HEK293 (cell line): ENCODE data around the gene PLXNA2.

Source experiments
- BCL11B ChIP-seq: fragments of 450-650 bp; formaldehyde crosslinking; IDR thresholded peaks from 2 replicates; pipeline ENCODE4 v1.5.1; 2016; ENCODE audit warnings: low read depth, missing biosample characterization, missing genetic modification characterization
- BCL6B ChIP-seq: fragments of 450-650 bp; formaldehyde crosslinking; IDR thresholded peaks from 2 replicates; pipeline ENCODE4 v1.5.1; 2017; ENCODE audit warnings: missing biosample characterization, missing genetic modification characterization
- REST ChIP-seq: fragments of 450-650 bp; formaldehyde crosslinking; IDR thresholded peaks from 2 replicates; pipeline ENCODE4 v1.5.1; 2016; ENCODE audit warnings: missing biosample characterization, missing genetic modification characterization
- SP7 ChIP-seq: fragments of 450-650 bp; formaldehyde crosslinking; IDR thresholded peaks from 2 replicates; pipeline ENCODE4 v1.5.1; 2016; ENCODE audit warnings: missing biosample characterization, missing genetic modification characterization
- ZBTB20 ChIP-seq: fragments of 450-650 bp; formaldehyde crosslinking; IDR thresholded peaks from 2 replicates; pipeline ENCODE4 v1.5.1; 2016; ENCODE audit warnings: missing biosample characterization, missing genetic modification characterization
- ZFP41 ChIP-seq: fragments of 450-650 bp; formaldehyde crosslinking; IDR thresholded peaks from 2 replicates; pipeline ENCODE4 v1.5.1; 2016; ENCODE audit warnings: missing biosample characterization, missing genetic modification characterization, borderline replicate concordance
- ZIC2 ChIP-seq: fragments of 450-650 bp; formaldehyde crosslinking; IDR thresholded peaks from 2 replicates; pipeline ENCODE4 v1.5.1; 2016; ENCODE audit warnings: missing biosample characterization, missing genetic modification characterization
- ZNF155 ChIP-seq: fragments of 450-650 bp; formaldehyde crosslinking; IDR thresholded peaks from 2 replicates; pipeline ENCODE4 v1.5.1; 2016; ENCODE audit warnings: missing biosample characterization, missing genetic modification characterization
- ZNF169 ChIP-seq: fragments of 450-650 bp; formaldehyde crosslinking; IDR thresholded peaks from 2 replicates; pipeline ENCODE4 v1.5.1; 2016; ENCODE audit warnings: missing biosample characterization, missing genetic modification characterization
- ZNF174 ChIP-seq: fragments of 450-650 bp; formaldehyde crosslinking; IDR thresholded peaks from 2 replicates; pipeline ENCODE4 v1.5.0; 2017; ENCODE audit warnings: missing biosample characterization, mild to moderate bottlenecking, missing genetic modification characterization
- ZNF221 ChIP-seq: fragments of 450-650 bp; formaldehyde crosslinking; IDR thresholded peaks from 2 replicates; pipeline ENCODE4 v1.5.1; 2017; ENCODE audit warnings: missing biosample characterization, missing genetic modification characterization, borderline replicate concordance
- ZNF23 ChIP-seq: fragments of 450-650 bp; formaldehyde crosslinking; IDR thresholded peaks from 2 replicates; pipeline ENCODE4 v1.5.1; 2016; ENCODE audit warnings: missing biosample characterization, missing genetic modification characterization, borderline replicate concordance
- ZNF404 ChIP-seq: fragments of 450-650 bp; formaldehyde crosslinking; IDR thresholded peaks from 2 replicates; pipeline ENCODE4 v1.5.1; 2017; ENCODE audit warnings: missing biosample characterization, missing genetic modification characterization
- ZNF449 ChIP-seq: fragments of 450-650 bp; formaldehyde crosslinking; IDR thresholded peaks from 2 replicates; pipeline ENCODE4 v1.5.1; 2017; ENCODE audit warnings: missing biosample characterization, mild to moderate bottlenecking, missing genetic modification characterization, moderate library complexity
- ZNF768 ChIP-seq: fragments of 450-650 bp; formaldehyde crosslinking; IDR thresholded peaks from 2 replicates; pipeline ENCODE4 v1.5.1; 2018; ENCODE audit warnings: missing biosample characterization, mild to moderate bottlenecking, missing genetic modification characterization
- ZNF777 ChIP-seq: fragments of 450-650 bp; formaldehyde crosslinking; IDR thresholded peaks from 2 replicates; pipeline ENCODE4 v1.5.1; 2017; ENCODE audit warnings: missing biosample characterization, missing genetic modification characterization, borderline replicate concordance
- ZXDB ChIP-seq: fragments of 450-650 bp; formaldehyde crosslinking; IDR thresholded peaks from 2 replicates; pipeline ENCODE4 v1.5.1; 2016; ENCODE audit warnings: missing biosample characterization, missing genetic modification characterization
- TF ChIP-seq, protein P1 (sequence below): fragments of 450-650 bp; formaldehyde crosslinking; conservative IDR thresholded peaks from 2 replicates; pipeline ENCODE4 v1.5.1; 2016; ENCODE audit warnings: low read depth, missing biosample characterization, missing genetic modification characterization
- TF ChIP-seq, protein P2 (sequence below): fragments of 450-650 bp; formaldehyde crosslinking; IDR thresholded peaks from 2 replicates; pipeline ENCODE4 v1.5.1; 2016; ENCODE audit warnings: missing biosample characterization, missing genetic modification characterization
- TF ChIP-seq, protein P3 (sequence below): fragments of 450-650 bp; formaldehyde crosslinking; IDR thresholded peaks from 2 replicates; pipeline ENCODE4 v1.5.1; 2016; ENCODE audit warnings: missing biosample characterization, missing genetic modification characterization
- TF ChIP-seq, protein P4 (sequence below): fragments of 450-650 bp; formaldehyde crosslinking; IDR thresholded peaks from 2 replicates; pipeline ENCODE4 v1.5.1; 2017; ENCODE audit warnings: missing biosample characterization, missing genetic modification characterization
- TF ChIP-seq, protein P5 (sequence below): fragments of 450-650 bp; formaldehyde crosslinking; IDR thresholded peaks from 2 replicates; pipeline ENCODE4 v1.5.1; 2016; ENCODE audit warnings: missing biosample characterization, missing genetic modification characterization

The PLXNA2 gene

DNA sequence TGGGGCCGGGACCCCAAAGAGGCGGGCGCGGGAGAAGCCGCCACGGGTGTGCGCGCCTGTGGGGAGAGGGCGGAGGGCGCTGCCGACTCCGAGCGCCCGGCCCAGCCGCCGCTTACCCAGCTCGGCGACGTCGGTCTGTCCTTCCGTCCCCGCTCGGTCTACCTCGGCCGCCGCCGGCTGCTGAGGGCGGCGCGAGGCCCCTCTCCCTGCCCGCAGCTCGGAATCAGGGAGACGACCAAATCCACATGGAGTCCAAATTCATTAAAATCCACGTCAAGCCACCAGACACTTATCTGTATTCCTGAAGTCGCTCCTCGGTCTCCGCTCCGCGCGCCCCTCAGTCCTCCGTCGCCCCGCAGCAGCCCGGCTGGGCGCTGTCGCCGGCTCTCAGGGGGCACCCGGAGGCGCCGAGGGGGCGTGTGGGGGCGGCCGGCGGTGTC lies 637 bp downstream of the PLXNA2 start (continued):
- TF ChIP-seq REST (tag by site-specific recombination) = no peak
- TF ChIP-seq ZNF449 (tag by site-specific recombination) = 0 out of 2 replicates have a peak, but pooled peaks have one; percentile 51
- TF ChIP-seq ZNF777 (tag by site-specific recombination) = no peak
- TF ChIP-seq ZNF221 (tag by site-specific recombination) = no peak
- TF ChIP-seq ZFP41 (tag by site-specific recombination) = no peak
- no peak for TF ChIP-seq ZNF404 (tag by site-specific recombination)
- TF ChIP-seq, protein P1, sequence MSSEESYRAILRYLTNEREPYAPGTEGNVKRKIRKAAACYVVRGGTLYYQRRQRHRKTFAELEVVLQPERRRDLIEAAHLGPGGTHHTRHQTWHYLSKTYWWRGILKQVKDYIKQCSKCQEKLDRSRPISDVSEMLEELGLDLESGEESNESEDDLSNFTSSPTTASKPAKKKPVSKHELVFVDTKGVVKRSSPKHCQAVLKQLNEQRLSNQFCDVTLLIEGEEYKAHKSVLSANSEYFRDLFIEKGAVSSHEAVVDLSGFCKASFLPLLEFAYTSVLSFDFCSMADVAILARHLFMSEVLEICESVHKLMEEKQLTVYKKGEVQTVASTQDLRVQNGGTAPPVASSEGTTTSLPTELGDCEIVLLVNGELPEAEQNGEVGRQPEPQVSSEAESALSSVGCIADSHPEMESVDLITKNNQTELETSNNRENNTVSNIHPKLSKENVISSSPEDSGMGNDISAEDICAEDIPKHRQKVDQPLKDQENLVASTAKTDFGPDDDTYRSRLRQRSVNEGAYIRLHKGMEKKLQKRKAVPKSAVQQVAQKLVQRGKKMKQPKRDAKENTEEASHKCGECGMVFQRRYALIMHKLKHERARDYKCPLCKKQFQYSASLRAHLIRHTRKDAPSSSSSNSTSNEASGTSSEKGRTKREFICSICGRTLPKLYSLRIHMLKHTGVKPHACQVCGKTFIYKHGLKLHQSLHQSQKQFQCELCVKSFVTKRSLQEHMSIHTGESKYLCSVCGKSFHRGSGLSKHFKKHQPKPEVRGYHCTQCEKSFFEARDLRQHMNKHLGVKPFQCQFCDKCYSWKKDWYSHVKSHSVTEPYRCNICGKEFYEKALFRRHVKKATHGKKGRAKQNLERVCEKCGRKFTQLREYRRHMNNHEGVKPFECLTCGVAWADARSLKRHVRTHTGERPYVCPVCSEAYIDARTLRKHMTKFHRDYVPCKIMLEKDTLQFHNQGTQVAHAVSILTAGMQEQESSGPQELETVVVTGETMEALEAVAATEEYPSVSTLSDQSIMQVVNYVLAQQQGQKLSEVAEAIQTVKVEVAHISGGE = 0 out of 2 replicates have a peak, but pooled peaks have one; percentile 33
- no peak for TF ChIP-seq ZXDB (tag by site-specific recombination)
- no peak for TF ChIP-seq ZNF768
- TF ChIP-seq, protein P2, sequence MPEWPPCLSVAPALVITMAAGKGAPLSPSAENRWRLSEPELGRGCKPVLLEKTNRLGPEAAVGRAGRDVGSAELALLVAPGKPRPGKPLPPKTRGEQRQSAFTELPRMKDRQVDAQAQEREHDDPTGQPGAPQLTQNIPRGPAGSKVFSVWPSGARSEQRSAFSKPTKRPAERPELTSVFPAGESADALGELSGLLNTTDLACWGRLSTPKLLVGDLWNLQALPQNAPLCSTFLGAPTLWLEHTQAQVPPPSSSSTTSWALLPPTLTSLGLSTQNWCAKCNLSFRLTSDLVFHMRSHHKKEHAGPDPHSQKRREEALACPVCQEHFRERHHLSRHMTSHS = no peak
- TF ChIP-seq ZBTB20 (tag by site-specific recombination) = no peak
- TF ChIP-seq BCL6B (tag by site-specific recombination) = no peak
- TF ChIP-seq, protein P3, sequence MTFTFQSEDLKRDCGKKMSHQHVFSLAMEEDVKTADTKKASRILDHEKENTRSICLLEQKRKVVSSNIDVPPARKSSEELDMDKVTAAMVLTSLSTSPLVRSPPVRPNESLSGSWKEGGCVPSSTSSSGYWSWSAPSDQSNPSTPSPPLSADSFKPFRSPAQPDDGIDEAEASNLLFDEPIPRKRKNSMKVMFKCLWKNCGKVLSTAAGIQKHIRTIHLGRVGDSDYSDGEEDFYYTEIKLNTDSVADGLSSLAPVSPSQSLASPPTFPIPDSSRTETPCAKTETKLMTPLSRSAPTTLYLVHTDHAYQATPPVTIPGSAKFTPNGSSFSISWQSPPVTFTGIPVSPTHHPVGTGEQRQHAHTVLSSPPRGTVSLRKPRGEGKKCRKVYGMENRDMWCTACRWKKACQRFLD = no peak
- TF ChIP-seq, protein P4, sequence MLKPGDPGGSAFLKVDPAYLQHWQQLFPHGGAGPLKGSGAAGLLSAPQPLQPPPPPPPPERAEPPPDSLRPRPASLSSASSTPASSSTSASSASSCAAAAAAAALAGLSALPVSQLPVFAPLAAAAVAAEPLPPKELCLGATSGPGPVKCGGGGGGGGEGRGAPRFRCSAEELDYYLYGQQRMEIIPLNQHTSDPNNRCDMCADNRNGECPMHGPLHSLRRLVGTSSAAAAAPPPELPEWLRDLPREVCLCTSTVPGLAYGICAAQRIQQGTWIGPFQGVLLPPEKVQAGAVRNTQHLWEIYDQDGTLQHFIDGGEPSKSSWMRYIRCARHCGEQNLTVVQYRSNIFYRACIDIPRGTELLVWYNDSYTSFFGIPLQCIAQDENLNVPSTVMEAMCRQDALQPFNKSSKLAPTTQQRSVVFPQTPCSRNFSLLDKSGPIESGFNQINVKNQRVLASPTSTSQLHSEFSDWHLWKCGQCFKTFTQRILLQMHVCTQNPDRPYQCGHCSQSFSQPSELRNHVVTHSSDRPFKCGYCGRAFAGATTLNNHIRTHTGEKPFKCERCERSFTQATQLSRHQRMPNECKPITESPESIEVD (tag by site-specific recombination) = no peak
- no peak for TF ChIP-seq BCL11B (tag by site-specific recombination)
- no peak for TF ChIP-seq SP7
- no peak for TF ChIP-seq ZNF169 (tag by site-specific recombination)
- TF ChIP-seq, protein P5, sequence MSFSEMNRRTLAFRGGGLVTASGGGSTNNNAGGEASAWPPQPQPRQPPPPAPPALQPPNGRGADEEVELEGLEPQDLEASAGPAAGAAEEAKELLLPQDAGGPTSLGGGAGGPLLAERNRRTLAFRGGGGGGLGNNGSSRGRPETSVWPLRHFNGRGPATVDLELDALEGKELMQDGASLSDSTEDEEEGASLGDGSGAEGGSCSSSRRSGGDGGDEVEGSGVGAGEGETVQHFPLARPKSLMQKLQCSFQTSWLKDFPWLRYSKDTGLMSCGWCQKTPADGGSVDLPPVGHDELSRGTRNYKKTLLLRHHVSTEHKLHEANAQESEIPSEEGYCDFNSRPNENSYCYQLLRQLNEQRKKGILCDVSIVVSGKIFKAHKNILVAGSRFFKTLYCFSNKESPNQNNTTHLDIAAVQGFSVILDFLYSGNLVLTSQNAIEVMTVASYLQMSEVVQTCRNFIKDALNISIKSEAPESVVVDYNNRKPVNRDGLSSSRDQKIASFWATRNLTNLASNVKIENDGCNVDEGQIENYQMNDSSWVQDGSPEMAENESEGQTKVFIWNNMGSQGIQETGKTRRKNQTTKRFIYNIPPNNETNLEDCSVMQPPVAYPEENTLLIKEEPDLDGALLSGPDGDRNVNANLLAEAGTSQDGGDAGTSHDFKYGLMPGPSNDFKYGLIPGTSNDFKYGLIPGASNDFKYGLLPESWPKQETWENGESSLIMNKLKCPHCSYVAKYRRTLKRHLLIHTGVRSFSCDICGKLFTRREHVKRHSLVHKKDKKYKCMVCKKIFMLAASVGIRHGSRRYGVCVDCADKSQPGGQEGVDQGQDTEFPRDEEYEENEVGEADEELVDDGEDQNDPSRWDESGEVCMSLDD (tag by site-specific recombination) = peak; percentile 36; the same call in 1 of the 2 replicates
- no peak for TF ChIP-seq ZIC2
- no peak for TF ChIP-seq ZNF155
- no peak for TF ChIP-seq ZNF174
- TF ChIP-seq ZNF23 (tag by site-specific recombination) = no peak
